HL-60 (cell line): ENCODE measurements around the gene METTL9.
"Not testable (repeated sequence)": the region's sequence is repeated elsewhere in the genome, so short reads cannot be mapped to it uniquely, and the experiment has no call there.

Source experiments
- DNase-seq, 2 experiments: peaks; one replicate each; pipeline ENCODE4 v3.0.0-alpha.2; 2010 to 2020; ENCODE audit warnings: low read depth in 1 of 2, low spot score in 1 of 2
- H3K27ac ChIP-seq: fragments of 250-450 bp; sonication (Bioruptor Pico); replicated peaks from 2 replicates; pipeline ENCODE4 v1.5.1; 2020; ENCODE audit warnings: mild to moderate bottlenecking, moderate library complexity
- H3K27me3 ChIP-seq: fragments of 250-450 bp; sonication (Bioruptor Pico); 2 replicates; pipeline ENCODE4 v1.5.1; 2021; ENCODE audit warnings: mild to moderate bottlenecking, moderate library complexity; ENCODE audit not compliant: insufficient read depth, poor library complexity, severe bottlenecking
- H3K4me3 ChIP-seq: replicated peaks from 2 replicates; pipeline ENCODE4 v1.5.1; 2011; ENCODE audit warnings: mild to moderate bottlenecking, control low read depth, low read length; ENCODE audit not compliant: insufficient read depth
- CTCF ChIP-seq: IDR thresholded peaks from one replicate; pipeline ENCODE4 v1.5.1; 2011; ENCODE audit warnings: low read length, control low read depth, inconsistent platforms; ENCODE audit not compliant: insufficient read depth
- GABPA ChIP-seq: IDR thresholded peaks from 2 replicates; pipeline ENCODE4 v1.6.1; 2012; ENCODE audit warnings: low read depth
- POLR2AphosphoS5 ChIP-seq: IDR thresholded peaks from 2 replicates; pipeline ENCODE4 v1.6.1; 2012; ENCODE audit warnings: low read depth
- REST ChIP-seq: IDR thresholded peaks from 2 replicates; pipeline ENCODE4 v1.6.1; 2012; ENCODE audit warnings: low read depth; ENCODE audit not compliant: insufficient replicate concordance
- SPI1 ChIP-seq: IDR thresholded peaks from 2 replicates; pipeline ENCODE4 v1.6.1; 2012; ENCODE audit warnings: low read depth, mild to moderate bottlenecking, borderline replicate concordance

METTL9 gene

GRCh38 chr16:21574372-21574771, 25.0 kb upstream of the METTL9 start:
- Histone ChIP-seq H3K4me3 (no peak overlapping the region), H3K27me3 (no peaks in the 10 kb centered on the region), H3K27ac (no peak overlapping the region)
- no peak for DNase-seq
- TF ChIP-seq POLR2AphosphoS5 = no peak
- no peak for TF ChIP-seq GABPA
- TF ChIP-seq CTCF = no peak
- TF ChIP-seq REST = no peak
- no peak for TF ChIP-seq SPI1

GRCh38 chr16:21576323-21576722, 23.1 kb upstream of the METTL9 start:
- not testable (repeated sequence) for H3K4me3 ChIP-seq, DNase-seq, H3K27me3 ChIP-seq, H3K27ac ChIP-seq

- not testable (repeated sequence) for H3K27ac ChIP-seq, H3K27me3 ChIP-seq, H3K4me3 ChIP-seq, DNase-seq
Measured at GRCh38 chr16:21577487-21577886, 21.9 kb upstream of the METTL9 start.

GRCh38 chr16:21578311-21578710, 21.1 kb upstream of the METTL9 start:
- DNase-seq, H3K27ac ChIP-seq, H3K27me3 ChIP-seq, H3K4me3 ChIP-seq: not testable (repeated sequence)

GRCh38 chr16:21580131-21580530, 19.2 kb upstream of the METTL9 start:
- H3K27me3 ChIP-seq, DNase-seq, H3K27ac ChIP-seq, H3K4me3 ChIP-seq: not testable (repeated sequence)

- no peaks in the 10 kb centered on the region for H3K27me3 ChIP-seq
- no peak for DNase-seq
- no peak for TF ChIP-seq SPI1
- no peak for TF ChIP-seq REST
- no peak for TF ChIP-seq CTCF
- TF ChIP-seq POLR2AphosphoS5 = no peak
- TF ChIP-seq GABPA = no peak
- H3K4me3 ChIP-seq = no peak overlapping the region
- H3K27ac ChIP-seq = no peak overlapping the region
Measured at GRCh38 chr16:21580807-21581206, 18.6 kb upstream of the METTL9 start.
